Nephron (organoid): Measurements from ENCODE around the gene IL7R.

Experiments
- H3K27ac Mint-ChIP-seq, 3 experiments: 2 replicates each; pipeline ENCODE4 v1.8.0; 2020; ENCODE audit warnings: mixed read lengths in 3 of 3, mild to moderate bottlenecking in 2 of 3, moderate library complexity in 1 of 3
- H3K27me3 Mint-ChIP-seq: 2 replicates; pipeline ENCODE4 v1.8.0; 2021; ENCODE audit warnings: low read depth, mild to moderate bottlenecking, moderate library complexity, mixed read lengths
- H3K36me3 Mint-ChIP-seq: 2 replicates; pipeline ENCODE4 v1.8.0; 2020; ENCODE audit warnings: low read depth, mixed read lengths
- H3K4me1 Mint-ChIP-seq: 2 replicates; pipeline ENCODE4 v1.8.0; 2020; ENCODE audit warnings: mixed read lengths
- H3K4me3 Mint-ChIP-seq, 3 experiments: 2 replicates each; pipeline ENCODE4 v1.8.0; 2020; ENCODE audit warnings: mild to moderate bottlenecking in 3 of 3, mixed read lengths in 3 of 3, moderate library complexity in 2 of 3
- H3K9me3 Mint-ChIP-seq: 2 replicates; pipeline ENCODE4 v1.8.0; 2020; ENCODE audit warnings: mixed read lengths
- CTCF ChIP-seq, 3 experiments: fragments of 200-600 bp; sonication (generic); IDR thresholded peaks; one replicate each; pipeline ENCODE4 v1.5.0; 2021; ENCODE audit warnings: antibody characterized with exemption in 3 of 3; ENCODE audit not compliant: unreplicated experiment in 3 of 3

IL7R gene

GRCh38 chr5:35924950-35925722, 68.4 kb downstream of the IL7R start:
- Mint-ChIP-seq H3K36me3 (no peaks in the 10 kb centered on the region), H3K4me3 (no peak overlapping the region), H3K9me3 (no peaks in the 10 kb centered on the region), H3K4me1 (no peaks in the 10 kb centered on the region), H3K27ac (no peak overlapping the region), H3K27me3 (peaks cover 64% of the 10 kb centered on the region)
- TF ChIP-seq CTCF (IDR thresholded peaks at IDR 0.05; ENCODE audit: unreplicated experiment in 3 of 3) = peak; percentile 58 to 63 (median 61)

GRCh38 chr5:35926389-35927051, 69.8 kb downstream of the IL7R start:
- peak; percentile 78 to 88 (median 78) for TF ChIP-seq CTCF (IDR thresholded peaks at IDR 0.05; ENCODE audit: unreplicated experiment in 3 of 3)
- Mint-ChIP-seq H3K27me3 (peaks cover 57% of the 10 kb centered on the region), H3K4me1 (no peaks in the 10 kb centered on the region), H3K36me3 (no peaks in the 10 kb centered on the region), H3K9me3 (no peaks in the 10 kb centered on the region), H3K4me3 (no peak overlapping the region), H3K27ac (no peak overlapping the region)
